SK-N-SH (cell line): Measurements from ENCODE around the gene HUNK. TPM values are rescaled to one million over a fixed set of nuclear protein-coding genes. Genes with fewer than 3 reads are reported as not detected.

ENCODE experiments used
- CTCF ChIA-PET: fragments of 300-600, 350-600 bp; formaldehyde crosslinking; extraction: SDS; loops from one replicate; lab custom pipeline; 2021; lab: Yijun Ruan, JAX
- POLR2A ChIA-PET: fragments of 350-600 bp; sonication (Branson Sonifier 250); formaldehyde crosslinking; extraction: SDS; loops from one replicate; lab custom pipeline; 2020; ENCODE audit warnings: antibody characterized with exemption, inconsistent platforms; lab: Yijun Ruan, JAX
- DNase-seq: peaks from one replicate; pipeline ENCODE4 v3.0.0; 2012
- H2AFZ ChIP-seq: fragments of 200-600 bp; sonication (generic); 2 replicates; pipeline ENCODE4 v1.8.1; 2016; ENCODE audit warnings: antibody characterized with exemption, mild to moderate bottlenecking, low read depth
- H3F3A ChIP-seq: fragments of 200-600 bp; sonication (generic); replicated peaks from 2 replicates; pipeline ENCODE3; 2016; ENCODE audit warnings: antibody characterized with exemption, mild to moderate bottlenecking; ENCODE audit not compliant: insufficient read depth
- H3K27ac ChIP-seq, 2 experiments: fragments of 200-500 bp in 1 of 2; fragments of 200-600 bp in 1 of 2; sonication (Bioruptor generic) in 1 of 2; sonication (generic), shearing (Covaris generic) in 1 of 2; 2 replicates each; pipeline versions ENCODE4 v1.5.1 to v1.6.1; 2014 to 2016; ENCODE audit warnings: low read depth in 2 of 2, inconsistent platforms in 1 of 2, low read length in 1 of 2, mild to moderate bottlenecking in 1 of 2, mixed read lengths in 1 of 2
- H3K27me3 ChIP-seq: fragments of 200-600 bp; sonication (generic), shearing (Covaris generic); 2 replicates; pipeline ENCODE4 v1.6.1; 2016; ENCODE audit warnings: mixed run types; ENCODE audit not compliant: insufficient read depth
- H3K36me3 ChIP-seq, 2 experiments: fragments of 200-500 bp in 1 of 2; fragments of 200-600 bp in 1 of 2; sonication (Bioruptor generic) in 1 of 2; sonication (generic) in 1 of 2; replicated peaks in 1 of 2; 2 replicates each; pipeline versions ENCODE3 to v1.5.1; 2014 to 2016; ENCODE audit warnings: low read length in 1 of 2, mild to moderate bottlenecking in 1 of 2; ENCODE audit not compliant: insufficient read depth in 2 of 2, control insufficient read depth in 1 of 2
- H3K4me1 ChIP-seq, 2 experiments: fragments of 200-500 bp in 1 of 2; fragments of 200-600 bp in 1 of 2; sonication (Bioruptor generic) in 1 of 2; sonication (generic), shearing (Covaris generic) in 1 of 2; 2 replicates each; pipeline versions ENCODE4 v1.5.1 to v1.6.1; 2014 to 2016; ENCODE audit warnings: low read depth in 1 of 2, low read length in 1 of 2, mixed run types in 1 of 2; ENCODE audit not compliant: insufficient read depth in 2 of 2, control insufficient read depth in 1 of 2
- H3K4me2 ChIP-seq: fragments of 200-600 bp; sonication (generic), shearing (Covaris generic); 2 replicates; pipeline ENCODE4 v1.6.1; 2017; ENCODE audit warnings: mixed run types
- H3K4me3 ChIP-seq, 2 experiments: fragments of 200-500 bp in 1 of 2; fragments of 200-600 bp in 1 of 2; sonication (Bioruptor generic) in 1 of 2; sonication (generic), shearing (Covaris generic) in 1 of 2; 2 replicates each; pipeline versions ENCODE4 v1.5.1 to v1.8.1; 2014 to 2016; ENCODE audit warnings: low read depth in 2 of 2, inconsistent platforms in 1 of 2, low read length in 1 of 2, mild to moderate bottlenecking in 1 of 2, mixed read lengths in 1 of 2, moderate library complexity in 1 of 2
- H3K79me2 ChIP-seq: fragments of 200-600 bp; sonication (generic); 2 replicates; pipeline ENCODE4 v1.8.1; 2017; ENCODE audit warnings: mild to moderate bottlenecking; ENCODE audit not compliant: insufficient read depth
- H3K9ac ChIP-seq: fragments of 200-600 bp; sonication (generic); 2 replicates; pipeline ENCODE4 v1.6.1; 2017; ENCODE audit warnings: mixed run types
- H3K9me2 ChIP-seq: fragments of 200-600 bp; sonication (generic); 2 replicates; pipeline ENCODE4 v1.6.1; 2017; ENCODE audit warnings: mixed run types
- H3K9me3 ChIP-seq: fragments of 200-600 bp; sonication (generic); 2 replicates; pipeline ENCODE4 v1.6.1; 2017; ENCODE audit warnings: mixed run types, mild to moderate bottlenecking, moderate library complexity
- H4K20me1 ChIP-seq: fragments of 200-600 bp; sonication (generic); 2 replicates; pipeline ENCODE4 v1.6.1; 2017; ENCODE audit warnings: mild to moderate bottlenecking, mixed run types; ENCODE audit not compliant: insufficient read depth
- ELF1 ChIP-seq: IDR thresholded peaks from 2 replicates; pipeline ENCODE4 v1.4.0; 2012
- EP300 ChIP-seq, 2 experiments: IDR thresholded peaks; 2 replicates each; pipeline versions ENCODE4 v1.4.0 to v1.6.1; 2012; ENCODE audit warnings: borderline replicate concordance in 1 of 2, low read depth in 1 of 2, low read length in 1 of 2
- JUND ChIP-seq: IDR thresholded peaks from 2 replicates; pipeline ENCODE4 v1.4.0; 2012
- MEF2A ChIP-seq: IDR thresholded peaks from 2 replicates; pipeline ENCODE4 v1.4.0; 2012; ENCODE audit warnings: low read depth, borderline replicate concordance
- MXI1 ChIP-seq: IDR thresholded peaks from 2 replicates; pipeline ENCODE4 v1.6.1; 2012; ENCODE audit warnings: mild to moderate bottlenecking, low read depth, low read length, improper control_type of control experiment
- POLR2AphosphoS5 ChIP-seq: IDR thresholded peaks from 2 replicates; pipeline ENCODE4 v1.6.1; 2012; ENCODE audit warnings: low read depth, low read length
- RCOR1 ChIP-seq: fragments of 150-350 bp; IDR thresholded peaks from 2 replicates; pipeline ENCODE4 v1.6.1; 2017; ENCODE audit warnings: antibody characterized with exemption, low read length
- RFX5 ChIP-seq: IDR thresholded peaks from 2 replicates; pipeline ENCODE4 v1.6.1; 2012; ENCODE audit warnings: mild to moderate bottlenecking, improper control_type of control experiment, low read length
- RXRA ChIP-seq: IDR thresholded peaks from 2 replicates; pipeline ENCODE4 v1.4.0; 2012; ENCODE audit warnings: low read depth, mild to moderate bottlenecking, borderline replicate concordance
- TCF12 ChIP-seq: IDR thresholded peaks from 2 replicates; pipeline ENCODE4 v1.4.0; 2012
- TEAD4 ChIP-seq: IDR thresholded peaks from 2 replicates; pipeline ENCODE4 v1.4.0; 2012; ENCODE audit warnings: mild to moderate bottlenecking, borderline replicate concordance; ENCODE audit not compliant: insufficient read depth
- WGBS: methylation state at CpG from one replicate; pipeline ENCODE4 v1.1.6; 2017; ENCODE audit warnings: low lambda C conversion rate; 5-methylcytosine and 5-hydroxymethylcytosine counted together
- polyA plus RNA-seq, 3 experiments: library from polyadenylated mRNA; depleted of rRNA; stranded (reverse); fragments of >200 nt; gene quantifications; 2 replicates each; pipeline ENCODE4 v1.2.3, GENCODE V29; 2012
- TF ChIP-seq, protein P1 (sequence below): IDR thresholded peaks from 2 replicates; pipeline ENCODE4 v1.4.0; 2012; ENCODE audit warnings: low read depth, borderline replicate concordance
- TF ChIP-seq, protein P2 (sequence below): fragments of 150-350 bp; IDR thresholded peaks from 2 replicates; pipeline ENCODE4 v1.6.1; 2016; ENCODE audit warnings: mild to moderate bottlenecking, low read depth, low read length
- TF ChIP-seq, protein P3 (sequence below): IDR thresholded peaks from 2 replicates; pipeline ENCODE4 v1.4.0; 2012; ENCODE audit warnings: low read depth
- TF ChIP-seq, protein P4 (sequence below): IDR thresholded peaks from 2 replicates; pipeline ENCODE4; 2012
- TF ChIP-seq, protein P5 (sequence below): fragments of 150-350 bp; IDR thresholded peaks from 2 replicates; pipeline ENCODE4 v1.6.1; 2017; ENCODE audit warnings: antibody characterized with exemption, low read length, low read depth, borderline replicate concordance
- TF ChIP-seq, protein P6 (sequence below): IDR thresholded peaks from 2 replicates; pipeline ENCODE4 v1.4.0; 2012; ENCODE audit warnings: low read depth, borderline replicate concordance

Gene HUNK
- polyA plus RNA-seq, 1 of the 3 experiments (the other 2 are of a cell fraction) = 0.31 TPM

DNA sequence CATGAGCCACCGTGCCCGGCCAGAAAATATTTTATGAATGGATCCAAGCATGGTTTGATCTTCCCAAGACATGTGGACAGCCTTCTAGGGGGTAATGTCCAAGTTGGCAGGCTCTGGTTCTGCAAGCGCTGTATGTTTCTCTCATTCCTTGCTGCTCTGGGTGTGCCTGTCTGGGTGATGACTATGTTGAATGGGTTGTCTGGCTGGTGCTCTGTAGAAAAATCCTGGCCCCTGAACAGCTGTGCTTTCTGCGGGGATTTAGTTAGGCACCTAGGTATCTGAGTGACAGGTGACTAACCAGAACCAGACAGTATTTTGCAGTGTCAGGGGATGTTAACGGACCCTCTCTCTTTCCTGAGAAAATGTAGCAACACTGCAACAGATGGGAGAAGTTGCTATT lies 14.1 kb downstream of the HUNK start:
- no peak overlapping the region for H3K4me3 ChIP-seq
- H4K20me1 ChIP-seq = no peaks in the 10 kb centered on the region
- no peak overlapping the region for H3K4me2 ChIP-seq
- ChIA-PET POLR2A (no interaction called here), CTCF (interaction anchor here (0.6 to 1.4 kb wide), 2 partner anchors 13 to 20 kb away, joined by 3 read pairs; no protein-coding TSS in a partner anchor)
- no peaks in the 10 kb centered on the region for H3F3A ChIP-seq
- no peaks in the 10 kb centered on the region for H3K27me3 ChIP-seq
- H3K27ac ChIP-seq = no peak overlapping the region
- WGBS = 63% methylated on average over 4 of the region's 5 CpGs
- no peak for DNase-seq
- H3K36me3 ChIP-seq = no peaks in the 10 kb centered on the region
- TF ChIP-seq, protein P1, sequence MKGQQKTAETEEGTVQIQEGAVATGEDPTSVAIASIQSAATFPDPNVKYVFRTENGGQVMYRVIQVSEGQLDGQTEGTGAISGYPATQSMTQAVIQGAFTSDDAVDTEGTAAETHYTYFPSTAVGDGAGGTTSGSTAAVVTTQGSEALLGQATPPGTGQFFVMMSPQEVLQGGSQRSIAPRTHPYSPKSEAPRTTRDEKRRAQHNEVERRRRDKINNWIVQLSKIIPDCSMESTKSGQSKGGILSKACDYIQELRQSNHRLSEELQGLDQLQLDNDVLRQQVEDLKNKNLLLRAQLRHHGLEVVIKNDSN = no peak
- no peak for TF ChIP-seq RXRA
- TF ChIP-seq, protein P2, sequence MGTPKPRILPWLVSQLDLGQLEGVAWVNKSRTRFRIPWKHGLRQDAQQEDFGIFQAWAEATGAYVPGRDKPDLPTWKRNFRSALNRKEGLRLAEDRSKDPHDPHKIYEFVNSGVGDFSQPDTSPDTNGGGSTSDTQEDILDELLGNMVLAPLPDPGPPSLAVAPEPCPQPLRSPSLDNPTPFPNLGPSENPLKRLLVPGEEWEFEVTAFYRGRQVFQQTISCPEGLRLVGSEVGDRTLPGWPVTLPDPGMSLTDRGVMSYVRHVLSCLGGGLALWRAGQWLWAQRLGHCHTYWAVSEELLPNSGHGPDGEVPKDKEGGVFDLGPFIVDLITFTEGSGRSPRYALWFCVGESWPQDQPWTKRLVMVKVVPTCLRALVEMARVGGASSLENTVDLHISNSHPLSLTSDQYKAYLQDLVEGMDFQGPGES = no peak
- TF ChIP-seq JUND = no peak
- TF ChIP-seq, protein P3, sequence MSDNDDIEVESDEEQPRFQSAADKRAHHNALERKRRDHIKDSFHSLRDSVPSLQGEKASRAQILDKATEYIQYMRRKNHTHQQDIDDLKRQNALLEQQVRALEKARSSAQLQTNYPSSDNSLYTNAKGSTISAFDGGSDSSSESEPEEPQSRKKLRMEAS = no peak
- TF ChIP-seq, protein P4, sequence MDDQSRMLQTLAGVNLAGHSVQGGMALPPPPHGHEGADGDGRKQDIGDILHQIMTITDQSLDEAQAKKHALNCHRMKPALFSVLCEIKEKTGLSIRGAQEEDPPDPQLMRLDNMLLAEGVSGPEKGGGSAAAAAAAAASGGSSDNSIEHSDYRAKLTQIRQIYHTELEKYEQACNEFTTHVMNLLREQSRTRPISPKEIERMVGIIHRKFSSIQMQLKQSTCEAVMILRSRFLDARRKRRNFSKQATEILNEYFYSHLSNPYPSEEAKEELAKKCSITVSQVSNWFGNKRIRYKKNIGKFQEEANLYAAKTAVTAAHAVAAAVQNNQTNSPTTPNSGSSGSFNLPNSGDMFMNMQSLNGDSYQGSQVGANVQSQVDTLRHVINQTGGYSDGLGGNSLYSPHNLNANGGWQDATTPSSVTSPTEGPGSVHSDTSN = no peak
- TF ChIP-seq MXI1 = no peak
- TF ChIP-seq RFX5 = no peak
- no peak for TF ChIP-seq ELF1
- TF ChIP-seq, protein P5, sequence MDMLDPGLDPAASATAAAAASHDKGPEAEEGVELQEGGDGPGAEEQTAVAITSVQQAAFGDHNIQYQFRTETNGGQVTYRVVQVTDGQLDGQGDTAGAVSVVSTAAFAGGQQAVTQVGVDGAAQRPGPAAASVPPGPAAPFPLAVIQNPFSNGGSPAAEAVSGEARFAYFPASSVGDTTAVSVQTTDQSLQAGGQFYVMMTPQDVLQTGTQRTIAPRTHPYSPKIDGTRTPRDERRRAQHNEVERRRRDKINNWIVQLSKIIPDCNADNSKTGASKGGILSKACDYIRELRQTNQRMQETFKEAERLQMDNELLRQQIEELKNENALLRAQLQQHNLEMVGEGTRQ = no peak
- H3K9ac ChIP-seq = no peak overlapping the region
- H3K9me2 ChIP-seq = no peaks in the 10 kb centered on the region
- H3K79me2 ChIP-seq = no peaks in the 10 kb centered on the region
- H3K9me3 ChIP-seq = no peaks in the 10 kb centered on the region
- no peak overlapping the region for H2AFZ ChIP-seq
- peaks cover 0 to 5% of the 10 kb centered on the region in 2 experiments; a peak in 2 of 4 replicates for H3K4me1 ChIP-seq

DNA sequence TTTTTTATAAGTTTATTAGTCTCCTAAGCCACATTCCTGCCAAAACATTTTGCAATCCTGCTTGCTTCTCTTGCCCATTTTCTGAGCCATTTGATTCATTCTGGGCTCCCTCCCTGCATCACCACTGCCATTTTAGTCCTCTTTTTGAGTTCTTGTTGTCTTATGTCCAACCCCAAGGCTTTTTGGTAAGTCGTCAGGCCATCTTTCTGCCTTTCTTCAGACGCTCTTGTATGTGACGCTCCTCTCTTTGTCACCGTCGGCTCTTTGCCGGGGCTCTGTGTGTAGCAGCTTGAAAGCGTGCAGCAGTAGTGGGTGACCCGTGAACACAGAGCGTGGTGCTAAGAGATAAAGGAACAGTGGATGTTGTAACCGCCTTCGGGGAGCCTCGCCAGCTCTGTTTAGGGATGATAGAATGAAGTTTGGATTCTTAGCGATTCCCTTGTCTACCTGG lies 14.6 kb downstream of the HUNK start:
- H3K27ac ChIP-seq = no peak overlapping the region
- H3K9me2 ChIP-seq = no peaks in the 10 kb centered on the region
- no peak overlapping the region for H3K4me3 ChIP-seq
- no peak for TF ChIP-seq TCF12
- TF ChIP-seq TEAD4 = no peak
- no peak for TF ChIP-seq MEF2A
- no peak for TF ChIP-seq POLR2AphosphoS5
- TF ChIP-seq JUND = no peak
- TF ChIP-seq EP300 (IDR thresholded peaks at IDR 0.05; ENCODE audit: borderline replicate concordance in 1 of 2, low read depth in 1 of 2, low read length in 1 of 2) = no peak
- TF ChIP-seq, protein P6, sequence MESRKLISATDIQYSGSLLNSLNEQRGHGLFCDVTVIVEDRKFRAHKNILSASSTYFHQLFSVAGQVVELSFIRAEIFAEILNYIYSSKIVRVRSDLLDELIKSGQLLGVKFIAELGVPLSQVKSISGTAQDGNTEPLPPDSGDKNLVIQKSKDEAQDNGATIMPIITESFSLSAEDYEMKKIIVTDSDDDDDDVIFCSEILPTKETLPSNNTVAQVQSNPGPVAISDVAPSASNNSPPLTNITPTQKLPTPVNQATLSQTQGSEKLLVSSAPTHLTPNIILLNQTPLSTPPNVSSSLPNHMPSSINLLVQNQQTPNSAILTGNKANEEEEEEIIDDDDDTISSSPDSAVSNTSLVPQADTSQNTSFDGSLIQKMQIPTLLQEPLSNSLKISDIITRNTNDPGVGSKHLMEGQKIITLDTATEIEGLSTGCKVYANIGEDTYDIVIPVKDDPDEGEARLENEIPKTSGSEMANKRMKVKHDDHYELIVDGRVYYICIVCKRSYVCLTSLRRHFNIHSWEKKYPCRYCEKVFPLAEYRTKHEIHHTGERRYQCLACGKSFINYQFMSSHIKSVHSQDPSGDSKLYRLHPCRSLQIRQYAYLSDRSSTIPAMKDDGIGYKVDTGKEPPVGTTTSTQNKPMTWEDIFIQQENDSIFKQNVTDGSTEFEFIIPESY = no peak
- no peak for TF ChIP-seq ELF1
- no peak for TF ChIP-seq RCOR1
- H3K36me3 ChIP-seq = no peaks in the 10 kb centered on the region
- no peak overlapping the region for H2AFZ ChIP-seq
- no peaks in the 10 kb centered on the region for H3K9me3 ChIP-seq
- CTCF ChIA-PET = interaction anchor here (0.6 to 1.4 kb wide), 2 partner anchors 14 to 21 kb away, joined by 3 read pairs; no protein-coding TSS in a partner anchor
- no peak overlapping the region for H3K4me2 ChIP-seq
- no peak overlapping the region for H3K9ac ChIP-seq
- H4K20me1 ChIP-seq = no peaks in the 10 kb centered on the region
- WGBS = 92% methylated on average over 13 of the region's 13 CpGs
- no peaks in the 10 kb centered on the region for H3K79me2 ChIP-seq
- peaks cover 0 to 5% of the 10 kb centered on the region in 2 experiments; a peak in 2 of 4 replicates for H3K4me1 ChIP-seq
- no peak for DNase-seq
- H3F3A ChIP-seq = no peaks in the 10 kb centered on the region
- no peaks in the 10 kb centered on the region for H3K27me3 ChIP-seq
- POLR2A ChIA-PET = no interaction called here
